NT2/D1 (cell line): Measurements from ENCODE around the gene SFXN3.

Experiments used
- SUZ12 ChIP-seq: IDR thresholded peaks from 2 replicates; pipeline ENCODE4 v1.6.1; 2011; ENCODE audit not compliant: insufficient read length, insufficient read depth; ENCODE audit errors: extremely low read depth
- ZNF274 ChIP-seq: IDR thresholded peaks from 2 replicates; pipeline ENCODE4 v1.6.1; 2011; ENCODE audit warnings: mild to moderate bottlenecking, low read depth, low read length

DNA sequence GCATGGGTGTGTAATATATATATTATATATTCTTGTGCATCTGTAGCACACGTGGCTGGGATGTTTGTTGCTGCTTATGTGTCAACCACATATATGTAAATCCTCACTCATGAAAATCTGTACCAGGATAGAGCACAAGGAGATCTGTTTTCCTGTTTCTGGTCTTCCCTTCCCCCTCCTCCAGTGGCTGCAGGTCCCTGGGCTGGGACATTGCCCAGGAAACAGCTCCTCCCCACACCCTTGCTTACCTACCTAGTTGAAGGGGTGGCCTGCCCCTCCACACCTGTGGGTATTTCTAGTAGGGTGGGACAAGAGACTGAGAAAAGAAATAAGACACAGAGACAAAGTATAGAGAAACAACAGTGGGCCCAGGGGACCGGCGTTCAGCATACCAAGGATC, 2.2 kb downstream of the SFXN3 start:
- TF ChIP-seq SUZ12, result no peak
- TF ChIP-seq ZNF274, result no peak
